HCT116 (cell line): ENCODE measurements around the gene MYO3B. TPM values are rescaled to one million over a fixed set of nuclear protein-coding genes. Genes with fewer than 3 reads are reported as not detected.

ENCODE experiments used
- ATAC-seq: fragments of 200-7000 bp; cut with Tn5 transposase; 2 replicates; pipeline ENCODE4 v1.9.1; 2020; ENCODE audit warnings: mild to moderate bottlenecking, moderate library complexity
- BruUV-seq: library from RNA; stranded (reverse); fragments of 400-500 nt; replicated peaks from 2 replicates; lab custom pipeline; 2021; lab: Mats Ljungman, UMichigan
- CTCF ChIA-PET: fragments of 300-600 bp; sonication (Branson Sonifier 250); formaldehyde crosslinking; loops from one replicate; lab custom pipeline; 2021; ENCODE audit warnings: antibody characterized with exemption; lab: Charles Lee
- POLR2A ChIA-PET: fragments of 300-600, 350-600 bp; sonication (Branson Sonifier 250); formaldehyde crosslinking; loops from one replicate; lab custom pipeline; 2021; ENCODE audit warnings: antibody characterized with exemption; lab: Charles Lee
- RAD21 ChIA-PET, 2 experiments: fragments of 300-600 bp; sonication (Branson Sonifier 250); formaldehyde crosslinking; loops; one replicate each; lab custom pipeline; 2023; ENCODE audit warnings: low total read pairs in 2 of 2; ENCODE audit not compliant: uncharacterized antibody in 2 of 2, unreplicated experiment in 2 of 2, low non-redundant PET in 1 of 2; lab: Charles Lee
- DNase-seq: peaks from one replicate; pipeline ENCODE4 v3.0.0-alpha.2; 2010; ENCODE audit warnings: low read depth, low spot score
- H2AFZ ChIP-seq: fragments of 200-600 bp; shearing (Covaris generic), sonication (generic); 2 replicates; pipeline ENCODE4 v1.6.1; 2017; ENCODE audit warnings: low read depth, mixed run types, mixed read lengths, antibody characterized with exemption, low read length; ENCODE audit not compliant: poor library complexity, severe bottlenecking
- H3K27ac ChIP-seq: 2 replicates; pipeline ENCODE4 v1.5.1; 2012; ENCODE audit warnings: low read depth, low read length
- H3K27me3 ChIP-seq: fragments of 200-600 bp; sonication (generic); 2 replicates; pipeline ENCODE4 v1.6.1; 2016; ENCODE audit warnings: mixed run types, low read length, mixed read lengths; ENCODE audit not compliant: insufficient read depth
- H3K36me3 ChIP-seq, 2 experiments: fragments of 200-500 bp in 1 of 2; fragments of 200-600 bp in 1 of 2; sonication (Bioruptor generic) in 1 of 2; sonication (generic) in 1 of 2; 2 replicates each; pipeline versions ENCODE4 v1.5.1 to v1.6.1; 2014 to 2016; ENCODE audit warnings: low read length in 2 of 2, inconsistent platforms in 1 of 2, mixed read lengths in 1 of 2, mixed run types in 1 of 2; ENCODE audit not compliant: insufficient read depth in 2 of 2, control insufficient read depth in 1 of 2
- H3K4me1 ChIP-seq, 2 experiments: fragments of 200-600 bp in 1 of 2; sonication (generic) in 1 of 2; 2 replicates each; pipeline versions ENCODE4 v1.5.1 to v1.6.1; 2012 to 2017; ENCODE audit warnings: low read length in 2 of 2, inconsistent platforms in 1 of 2, mild to moderate bottlenecking in 1 of 2, mixed read lengths in 1 of 2, mixed run types in 1 of 2, moderate library complexity in 1 of 2; ENCODE audit not compliant: insufficient read depth in 2 of 2, control insufficient read depth in 1 of 2
- H3K4me2 ChIP-seq: fragments of 200-600 bp; sonication (generic); 2 replicates; pipeline ENCODE4 v1.6.1; 2017; ENCODE audit warnings: mixed run types, low read length, mixed read lengths
- H3K4me3 ChIP-seq, 2 experiments: fragments of 200-600 bp in 1 of 2; sonication (generic) in 1 of 2; replicated peaks in 1 of 2; 2 replicates each; pipeline ENCODE4 v1.5.1; 2011 to 2016; ENCODE audit warnings: low read length in 2 of 2, control low read depth in 1 of 2, low read depth in 1 of 2, mild to moderate bottlenecking in 1 of 2, mixed read lengths in 1 of 2, mixed run types in 1 of 2
- H3K79me2 ChIP-seq: fragments of 200-600 bp; sonication (generic); 2 replicates; pipeline ENCODE4 v1.6.1; 2017; ENCODE audit warnings: mild to moderate bottlenecking, mixed run types, low read length, moderate library complexity, mixed read lengths; ENCODE audit not compliant: insufficient read depth
- H3K9ac ChIP-seq: fragments of 200-600 bp; sonication (generic); 2 replicates; pipeline ENCODE4 v1.6.1; 2016; ENCODE audit warnings: low read length, mixed read lengths
- H3K9me2 ChIP-seq: fragments of 200-600 bp; sonication (generic), shearing (Covaris generic); 2 replicates; pipeline ENCODE4 v1.6.1; 2017; ENCODE audit warnings: mixed run types, mild to moderate bottlenecking, moderate library complexity; ENCODE audit not compliant: insufficient read depth
- H3K9me3 ChIP-seq, 2 experiments: fragments of 200-500 bp in 1 of 2; fragments of 200-600 bp in 1 of 2; sonication (Bioruptor generic) in 1 of 2; sonication (generic) in 1 of 2; 2 replicates each; pipeline ENCODE4 v1.6.1; 2014 to 2017; ENCODE audit warnings: low read length in 2 of 2, mixed read lengths in 2 of 2, inconsistent platforms in 1 of 2, low read depth in 1 of 2, mild to moderate bottlenecking in 1 of 2, mixed run types in 1 of 2, moderate library complexity in 1 of 2; ENCODE audit not compliant: control insufficient read depth in 1 of 2, insufficient read depth in 1 of 2
- H4K20me1 ChIP-seq: fragments of 200-600 bp; sonication (generic), shearing (Covaris generic); 2 replicates; pipeline ENCODE4 v1.6.1; 2017; ENCODE audit warnings: mixed run types, mild to moderate bottlenecking, moderate library complexity; ENCODE audit not compliant: insufficient read depth
- CBX3 ChIP-seq: IDR thresholded peaks from 2 replicates; pipeline ENCODE4 v1.6.1; 2012; ENCODE audit warnings: low read depth
- CEBPB ChIP-seq: IDR thresholded peaks from 2 replicates; pipeline ENCODE4 v1.6.1; 2012; ENCODE audit warnings: low read depth
- EGR1 ChIP-seq: IDR thresholded peaks from 2 replicates; pipeline ENCODE4 v1.6.1; 2012; ENCODE audit warnings: low read depth
- ELF1 ChIP-seq: IDR thresholded peaks from 2 replicates; pipeline ENCODE4 v1.6.1; 2012; ENCODE audit warnings: low read depth, borderline replicate concordance
- EZH2 ChIP-seq: fragments of 200-600 bp; sonication (generic); IDR thresholded peaks from 2 replicates; pipeline ENCODE4 v1.6.1; 2017; ENCODE audit warnings: antibody characterized with exemption, mixed run types
- EZH2phosphoT487 ChIP-seq: fragments of 200-600 bp; IDR thresholded peaks from 2 replicates; pipeline ENCODE4 v1.6.1; 2018; ENCODE audit warnings: antibody characterized with exemption, borderline replicate concordance
- FOSL1 ChIP-seq: IDR thresholded peaks from 2 replicates; pipeline ENCODE4 v1.6.1; 2012; ENCODE audit warnings: low read depth
- POLR2AphosphoS5 ChIP-seq: IDR thresholded peaks from 2 replicates; pipeline ENCODE4 v1.6.1; 2011; ENCODE audit warnings: mild to moderate bottlenecking, low read depth, low read length, moderate library complexity
- RAD21 ChIP-seq: IDR thresholded peaks from 2 replicates; pipeline ENCODE4 v1.6.1; 2012; ENCODE audit warnings: low read depth, mild to moderate bottlenecking
- SP1 ChIP-seq: IDR thresholded peaks from 2 replicates; pipeline ENCODE4 v1.6.1; 2012; ENCODE audit warnings: low read depth
- SRF ChIP-seq: IDR thresholded peaks from 2 replicates; pipeline ENCODE4 v1.6.1; 2012; ENCODE audit warnings: low read depth
- TCF7L2 ChIP-seq: IDR thresholded peaks from 2 replicates; pipeline ENCODE4 v1.7.0; 2011; ENCODE audit warnings: borderline replicate concordance, inconsistent platforms; ENCODE audit not compliant: insufficient read depth, insufficient read length; ENCODE audit errors: extremely low read depth
- YY1 ChIP-seq: IDR thresholded peaks from 2 replicates; pipeline ENCODE4 v1.6.1; 2011; ENCODE audit warnings: low read length, low read depth, moderate library complexity, mild to moderate bottlenecking; ENCODE audit not compliant: insufficient replicate concordance; ENCODE audit errors: extremely low read depth
- ZBTB33 ChIP-seq: IDR thresholded peaks from 2 replicates; pipeline ENCODE4 v1.6.1; 2011; ENCODE audit warnings: mild to moderate bottlenecking, low read length, moderate library complexity; ENCODE audit not compliant: insufficient replicate concordance; ENCODE audit errors: extremely low read depth
- ZFX ChIP-seq: fragments of 450-650 bp; IDR thresholded peaks from 2 replicates; pipeline ENCODE4 v1.6.1; 2017
- intact Hi-C: fragments of 100-400 bp; cut with micrococcal nuclease; formaldehyde crosslinking; loops from 2 replicates; pipeline ENCODE4 v1.10.0; 2022
- total RNA-seq: library from RNA; stranded (reverse); gene quantifications from one replicate; pipeline ENCODE4 v1.2.1, GENCODE V29; 2021; ENCODE audit not compliant: unreplicated experiment

Gene MYO3B
- total RNA-seq, 1 experiment from 2014 or later, result not detected

- ATAC-seq, result no peak
- Histone ChIP-seq H3K4me2 (no peak overlapping the region), H3K9ac (no peak overlapping the region), H3K27ac (no peak overlapping the region), H4K20me1 (no peaks in the 10 kb centered on the region), H3K4me1 (no peaks in the 10 kb centered on the region), H3K27me3 (no peaks in the 10 kb centered on the region), H2AFZ (no peak overlapping the region), H3K9me2 (no peaks in the 10 kb centered on the region; the same call in 1 of the 2 replicates), H3K36me3 (no peaks in the 10 kb centered on the region), H3K9me3 (no peaks in the 10 kb centered on the region), H3K4me3 (no peak overlapping the region), H3K79me2 (no peaks in the 10 kb centered on the region)
- ChIA-PET RAD21 (no interaction called here), CTCF (no interaction called here), POLR2A (no interaction called here)
- BruUV-seq, result no TSS peak
- intact Hi-C loops, result no loop called here
- TF ChIP-seq FOSL1, result no peak
- TF ChIP-seq ZFX, result no peak
- no peak for TF ChIP-seq RAD21
- TF ChIP-seq YY1, result no peak
- no peak for TF ChIP-seq EZH2
- no peak for TF ChIP-seq ELF1
- DNase-seq, result no peak
Observed at GRCh38 chr2:170354388-170354787, 176.4 kb downstream of the MYO3B start.

GRCh38 chr2:170354855-170355780 is 177.2 kb downstream of the MYO3B start:
- no peak overlapping the region for H3K4me3 ChIP-seq
- no peaks in the 10 kb centered on the region for H3K79me2 ChIP-seq
- intact Hi-C loops, result no loop called here
- no peak overlapping the region for H3K27ac ChIP-seq
- TF ChIP-seq EZH2phosphoT487 (no peak), SRF (no peak), ZFX (no peak), SP1 (no peak), EGR1 (no peak), YY1 (no peak), CEBPB (no peak), TCF7L2 (no peak), ZBTB33 (no peak), CBX3 (no peak), POLR2AphosphoS5 (no peak)
- TF ChIP-seq, all 23 proteins: peak for 0
- ATAC-seq (no peak), DNase-seq (no peak)
- H2AFZ ChIP-seq, result no peak overlapping the region
- no peaks in the 10 kb centered on the region for H3K9me3 ChIP-seq
- no peaks in the 10 kb centered on the region for H4K20me1 ChIP-seq
- ChIA-PET POLR2A (no interaction called here), CTCF (no interaction called here), RAD21 (interaction anchor here in 1 of 2 experiments (0.6 kb wide), 1 partner anchor 399 kb away, joined by 3 read pairs; no protein-coding TSS in a partner anchor)
- no peaks in the 10 kb centered on the region; the same call in 1 of the 2 replicates for H3K9me2 ChIP-seq
- no peak overlapping the region for H3K4me2 ChIP-seq
- no peaks in the 10 kb centered on the region for H3K36me3 ChIP-seq
- no peak overlapping the region for H3K9ac ChIP-seq
- H3K27me3 ChIP-seq, result no peaks in the 10 kb centered on the region
- no TSS peak for BruUV-seq
- H3K4me1 ChIP-seq, result no peaks in the 10 kb centered on the region
